NB4 (cell line): Measurements from ENCODE around the gene REEP3.

Experiments used
- CTCF ChIP-seq: IDR thresholded peaks from one replicate; pipeline ENCODE4 v1.5.1; 2012; ENCODE audit warnings: low read depth, low read length
- MYC ChIP-seq: IDR thresholded peaks from 2 replicates; pipeline ENCODE4 v1.6.1; 2011; ENCODE audit warnings: low read depth, low read length

- TF ChIP-seq CTCF (no peak), MYC (no peak)
Observed at GRCh38 chr10:63672491-63672890, 151.3 kb downstream of the REEP3 start.
